HG02981 (cell line): ENCODE data around the gene PLPP3.
A peak's percentile ranks its signal among the peaks of the same experiment; 100 is the strongest.

Source experiments
- ATAC-seq: cut with Tn5 transposase; IDR thresholded peaks from one replicate; pipeline ENCODE4 v1.9.1; 2021; ENCODE audit warnings: mild to moderate bottlenecking, moderate library complexity; ENCODE audit not compliant: unreplicated experiment

The PLPP3 gene

DNA sequence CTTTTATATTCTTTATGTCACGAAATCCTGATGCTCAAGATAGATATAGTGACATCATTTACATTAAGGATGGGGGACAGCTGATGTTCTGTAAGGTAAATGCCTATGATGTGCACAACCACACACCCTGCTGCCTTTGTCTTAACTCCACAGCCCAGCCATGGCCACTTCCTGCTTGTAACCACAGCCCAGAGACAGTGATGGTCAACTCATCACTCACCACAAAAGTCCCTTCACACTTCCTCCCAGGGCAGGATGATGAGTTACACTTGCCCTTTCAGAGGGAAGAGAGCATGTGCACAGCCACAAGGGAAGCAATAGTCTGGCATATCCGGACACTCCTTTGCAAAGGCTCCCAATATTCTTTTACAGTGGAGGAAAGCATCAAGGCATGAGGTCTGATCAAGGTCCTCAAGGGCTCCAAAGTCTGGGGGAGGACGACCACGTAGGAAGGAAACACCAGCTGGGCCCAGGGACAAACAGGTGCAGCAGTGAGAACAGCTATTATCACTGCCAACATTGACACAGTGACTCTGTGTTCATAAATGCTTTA, 53.8 kb downstream of the PLPP3 start:
- peak; percentile 83 for ATAC-seq

DNA sequence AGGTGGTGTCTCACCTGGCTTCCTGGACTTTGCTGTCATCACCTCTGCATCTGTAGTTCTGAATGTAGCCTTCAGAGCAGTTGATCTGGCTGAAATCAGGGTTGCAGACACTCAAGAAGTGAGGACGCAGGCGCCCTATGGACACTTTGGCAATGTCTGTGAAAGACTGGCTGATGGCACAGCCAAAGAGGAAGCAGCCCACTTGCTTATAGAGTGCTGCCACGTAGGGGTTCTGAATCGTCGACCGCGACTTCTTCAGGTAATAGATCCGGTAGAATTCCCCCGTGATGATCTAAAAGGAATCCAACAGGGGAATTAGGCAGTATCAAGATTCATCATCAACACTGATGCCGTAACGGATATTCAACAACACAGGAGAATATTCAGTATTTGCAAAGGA, 55.1 kb downstream of the PLPP3 start:
- ATAC-seq, result no peak

DNA sequence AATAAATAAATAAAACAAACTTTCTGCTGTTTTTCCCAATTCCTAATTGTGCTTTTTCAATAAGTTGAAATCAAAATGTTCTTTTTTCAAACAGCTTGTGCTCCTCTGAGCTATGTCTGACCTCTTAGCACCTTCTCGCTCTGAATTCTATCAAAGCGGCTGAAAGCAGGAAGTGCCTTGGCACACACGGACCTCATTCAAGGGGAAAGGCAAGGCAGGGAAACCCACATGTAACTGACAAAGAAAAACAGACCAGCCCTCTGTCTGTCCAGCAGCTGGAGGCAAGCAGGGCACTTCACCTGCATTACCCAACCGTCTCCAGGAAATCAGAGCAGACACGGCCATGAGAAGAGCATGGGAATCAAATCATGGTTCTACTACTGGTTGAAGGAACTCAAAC, 56.7 kb downstream of the PLPP3 start:
- no peak for ATAC-seq

DNA sequence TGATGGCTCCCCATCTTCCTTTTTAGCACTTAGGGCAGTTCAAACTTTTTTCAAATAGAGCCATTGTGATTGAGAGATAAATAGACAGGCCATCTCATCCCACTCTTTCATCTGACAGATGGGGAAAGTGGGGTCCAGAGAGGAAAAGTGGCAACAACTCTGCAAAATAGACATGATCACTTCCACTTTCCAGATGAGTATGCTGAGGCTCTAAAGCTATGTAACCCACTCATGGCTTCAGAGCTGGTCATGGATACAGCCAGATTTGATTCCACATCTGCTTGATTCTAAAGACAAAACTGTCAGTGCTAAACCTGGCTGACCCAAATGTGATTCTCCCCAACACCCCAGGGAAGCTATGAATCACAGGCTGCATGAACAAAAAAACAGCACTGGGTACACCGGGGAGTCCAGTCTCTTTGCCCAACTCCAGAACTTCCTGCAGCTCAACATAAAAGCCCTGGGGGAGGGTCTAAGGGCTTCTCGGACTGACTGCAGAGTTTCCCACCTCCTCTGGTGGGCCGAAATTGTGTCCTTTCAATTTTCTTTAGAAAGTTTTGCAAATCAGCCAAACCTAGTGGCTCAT, 59.3 kb downstream of the PLPP3 start:
- no peak for ATAC-seq

DNA sequence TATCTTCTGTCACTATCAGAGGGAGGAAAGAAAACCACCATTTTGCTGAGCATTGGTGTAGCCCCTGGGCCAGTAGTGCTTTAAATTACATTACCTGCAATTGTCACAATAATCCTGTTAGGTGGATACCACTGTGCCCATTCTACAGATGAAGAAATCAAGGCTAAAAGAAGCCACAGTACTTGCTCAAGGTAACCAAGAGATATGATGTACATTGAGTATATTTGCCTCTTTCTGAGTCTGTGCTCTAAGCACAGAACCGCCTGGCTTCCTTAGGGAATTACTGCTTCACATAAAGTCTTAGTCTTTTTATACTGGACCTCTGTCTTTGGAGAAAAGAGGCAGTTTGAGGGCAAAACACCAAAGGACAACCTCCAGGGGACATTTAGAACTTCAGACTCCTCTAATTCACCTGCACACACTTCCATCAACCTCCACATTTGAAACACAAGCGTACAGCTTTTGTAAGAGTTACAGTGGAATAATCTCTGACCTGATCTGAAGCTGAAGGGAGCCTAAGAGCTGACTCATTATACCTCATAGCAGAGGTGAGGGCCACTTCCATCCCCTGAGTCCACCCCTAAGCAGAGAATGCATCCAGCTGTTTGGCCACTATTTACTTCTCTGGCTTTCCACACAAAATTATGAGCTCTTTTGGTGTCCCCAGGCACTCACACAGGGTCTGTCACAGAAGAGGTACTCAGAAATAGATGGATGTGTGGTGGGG, 61.8 kb downstream of the PLPP3 start:
- ATAC-seq, result no peak

DNA sequence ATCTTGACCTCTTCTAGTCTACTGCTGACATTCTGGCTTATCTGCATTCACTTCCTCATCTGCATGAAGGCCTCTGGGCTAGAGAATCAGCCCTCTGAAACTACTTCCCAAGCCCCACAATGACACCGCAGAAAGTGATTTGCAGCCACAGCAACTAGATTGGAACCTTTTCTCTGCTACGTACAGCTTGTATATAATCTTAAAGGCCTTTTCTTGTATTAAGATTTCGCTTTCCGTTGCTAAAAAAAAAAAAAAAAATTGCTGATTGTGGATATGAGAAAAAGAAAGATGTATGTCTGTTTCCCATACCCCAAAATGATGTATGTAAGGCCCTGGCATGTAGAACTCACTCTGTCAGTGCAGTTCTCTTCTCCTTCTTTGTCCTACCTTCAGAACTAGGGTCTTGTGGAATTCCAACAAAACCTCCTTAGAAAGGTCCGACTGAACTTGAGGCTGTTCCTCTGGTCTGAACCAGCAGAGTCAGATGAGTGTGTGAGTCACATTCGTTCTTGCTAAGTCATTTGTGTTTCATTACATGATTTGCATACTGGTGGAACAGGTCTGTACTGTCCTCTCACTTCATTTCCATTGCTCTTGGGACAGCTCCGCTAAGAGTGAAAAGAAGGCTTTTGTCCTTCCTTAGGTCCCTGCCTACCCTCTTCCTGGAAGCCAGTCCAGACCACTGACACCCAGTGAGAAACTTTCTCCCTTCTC, 62.7 kb downstream of the PLPP3 start:
- ATAC-seq, result peak; percentile 93

DNA sequence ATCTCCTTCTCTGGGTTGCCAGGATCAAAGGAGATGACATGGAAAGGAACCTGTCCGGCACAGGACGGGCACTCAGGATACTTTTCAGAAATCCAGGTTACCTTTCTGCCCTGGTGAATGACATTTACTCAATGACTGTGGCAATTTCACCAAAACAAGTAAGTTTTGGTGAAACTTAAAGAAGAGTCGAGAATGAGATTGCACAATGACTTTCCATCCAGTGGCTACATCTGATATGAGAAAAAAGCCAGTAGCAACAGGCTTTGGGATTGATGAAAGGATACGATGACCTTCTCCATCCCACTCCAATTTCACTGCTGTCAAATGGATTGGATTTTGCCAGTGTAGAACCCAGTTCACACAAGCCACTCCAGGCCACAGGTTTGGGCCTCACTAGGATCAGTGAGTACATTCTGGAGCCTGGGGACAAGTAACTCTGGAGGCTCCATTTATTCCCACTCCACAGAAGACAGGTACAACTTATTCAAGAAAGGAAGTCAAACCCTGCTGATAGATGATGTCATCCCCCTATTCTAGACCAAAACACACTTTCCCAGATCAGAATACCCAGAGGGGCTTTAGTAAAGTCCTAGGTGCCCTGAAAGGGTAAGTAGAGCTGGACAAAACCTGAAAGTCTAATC, 63.3 kb downstream of the PLPP3 start:
- no peak for ATAC-seq

DNA sequence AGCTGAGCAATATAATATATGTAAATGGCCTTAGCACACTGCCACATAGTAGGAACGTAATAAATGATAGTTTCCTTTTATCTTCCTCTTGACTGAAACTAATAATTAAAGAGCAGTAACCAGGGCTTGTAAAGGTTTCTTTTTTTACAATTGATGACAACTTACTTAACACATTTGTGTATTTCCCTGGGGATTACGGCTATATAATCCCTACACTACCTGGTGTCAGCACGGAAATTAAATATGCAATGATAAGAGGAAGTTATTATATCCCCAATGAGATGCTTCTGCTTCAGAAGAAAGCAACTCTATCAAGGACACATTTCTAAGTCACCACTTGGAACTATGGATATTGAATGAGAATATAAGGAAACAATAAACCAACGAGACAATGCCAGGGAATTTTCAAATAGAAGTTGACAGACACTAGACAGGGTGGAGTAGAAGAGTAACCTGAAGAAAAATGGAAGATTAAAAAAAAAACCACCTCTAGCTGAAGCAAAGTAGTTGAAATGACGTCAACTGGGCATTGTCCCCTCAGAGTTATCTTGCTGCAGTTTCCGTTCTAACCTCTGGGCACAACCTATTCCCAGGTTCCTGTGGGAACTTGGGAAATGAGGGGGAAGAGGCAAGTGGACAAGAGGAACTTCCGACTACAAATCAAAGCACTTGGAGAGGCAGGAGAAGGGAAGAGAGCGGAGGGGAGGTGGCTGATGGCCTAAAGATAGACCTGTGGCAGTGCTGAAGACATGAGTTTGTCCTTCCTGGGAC, 66.5 kb downstream of the PLPP3 start:
- no peak for ATAC-seq

DNA sequence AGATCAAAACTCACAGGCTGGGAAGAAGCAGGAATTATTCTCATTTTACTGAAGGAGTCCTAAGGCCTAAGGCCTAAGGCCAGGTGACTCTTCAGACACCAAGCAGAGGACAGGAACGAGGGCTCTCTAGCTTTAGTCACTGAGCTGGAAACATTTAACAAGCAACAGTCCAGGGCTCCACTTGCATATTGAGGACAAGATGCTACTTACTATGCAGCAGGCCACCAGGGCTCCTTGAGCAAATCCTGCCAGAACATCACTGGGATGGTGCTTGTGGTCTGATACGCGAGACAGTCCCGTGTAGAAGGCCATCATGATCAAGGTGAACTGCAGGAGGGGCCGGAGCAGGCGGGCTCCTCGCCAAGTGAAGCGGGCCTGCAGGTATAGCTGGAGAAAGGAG, 67.6 kb downstream of the PLPP3 start:
- ATAC-seq, result no peak

DNA sequence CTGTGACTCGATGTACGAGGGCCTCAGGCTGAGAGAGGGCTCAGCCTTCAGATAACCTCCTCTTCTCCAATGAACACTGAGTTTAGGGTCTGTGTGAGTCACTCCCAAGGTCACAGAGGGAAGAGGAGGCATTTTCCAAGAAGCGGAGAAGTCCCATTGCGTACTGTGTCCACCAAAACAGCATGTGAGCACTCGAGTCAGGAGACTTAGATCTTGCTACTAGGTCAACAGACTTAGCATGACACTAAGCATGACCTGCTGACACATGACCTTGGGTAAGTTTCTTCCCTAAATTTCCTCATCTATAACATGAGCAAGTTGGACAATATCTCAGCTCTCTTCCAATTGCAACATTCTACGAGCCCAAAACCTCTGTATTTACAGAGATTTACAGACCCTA, 68.0 kb downstream of the PLPP3 start:
- ATAC-seq, result no peak

DNA sequence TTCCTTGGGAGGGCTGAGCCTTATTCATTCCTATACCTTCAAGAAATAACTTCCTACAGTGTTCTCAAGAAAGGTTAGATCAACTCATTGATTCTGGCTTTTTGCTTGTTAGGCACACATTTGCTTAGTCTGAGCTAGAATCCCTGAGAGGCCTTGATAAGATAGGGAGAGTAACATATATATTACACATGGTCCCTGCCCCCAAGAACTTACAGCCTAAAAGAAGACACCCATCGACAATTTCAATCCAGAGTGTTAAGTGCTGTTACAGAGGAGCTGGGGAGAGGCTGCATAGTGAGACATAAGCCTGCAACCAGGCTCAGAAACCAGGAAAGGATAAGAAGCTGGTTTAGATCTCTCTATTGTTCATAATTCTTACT, 68.7 kb downstream of the PLPP3 start:
- ATAC-seq, result no peak

DNA sequence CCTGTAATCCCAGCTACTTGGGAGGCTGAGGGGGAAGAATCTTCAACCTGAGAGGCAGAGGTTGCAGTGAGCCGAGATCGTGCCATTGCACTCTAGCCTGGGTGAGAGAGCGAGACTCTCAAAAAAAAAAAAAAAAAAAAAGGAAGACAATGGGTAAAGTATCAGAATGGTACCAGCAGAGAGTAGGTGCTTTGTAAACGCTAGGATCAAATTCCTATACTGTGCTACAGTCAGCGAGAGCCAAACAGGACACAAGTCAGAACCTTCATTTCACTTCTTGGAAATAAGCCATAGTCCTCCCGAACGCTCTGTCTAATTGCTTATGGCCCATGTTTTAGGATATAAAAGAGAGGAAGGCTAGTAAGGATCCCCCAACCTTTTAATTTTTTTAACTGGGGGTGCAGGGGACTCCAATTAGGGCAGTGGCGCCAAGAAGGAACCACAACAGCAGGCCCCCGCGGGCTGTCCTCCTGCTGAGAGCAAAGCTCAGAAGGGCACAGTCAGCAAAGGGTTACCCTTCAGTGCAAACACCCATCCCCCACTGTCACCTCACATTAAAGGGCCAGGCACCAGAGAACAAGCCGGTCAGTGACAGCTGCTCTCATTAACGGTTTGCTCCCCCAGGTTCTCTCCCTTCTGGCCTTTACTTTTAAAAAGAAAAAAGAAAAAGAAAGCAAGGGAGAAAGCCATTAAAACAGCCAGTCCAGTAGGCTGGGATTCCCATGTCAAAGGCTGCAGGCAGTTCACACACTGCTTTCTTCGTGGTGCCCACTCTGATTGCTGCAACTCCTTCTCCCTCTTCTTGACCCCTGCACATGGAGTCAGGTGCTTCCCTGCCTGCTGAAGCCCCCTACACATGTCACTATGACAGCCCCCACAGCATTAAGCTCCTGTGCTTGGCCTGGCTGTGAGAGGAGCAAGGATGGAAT, 69.4 kb downstream of the PLPP3 start:
- ATAC-seq, result no peak

DNA sequence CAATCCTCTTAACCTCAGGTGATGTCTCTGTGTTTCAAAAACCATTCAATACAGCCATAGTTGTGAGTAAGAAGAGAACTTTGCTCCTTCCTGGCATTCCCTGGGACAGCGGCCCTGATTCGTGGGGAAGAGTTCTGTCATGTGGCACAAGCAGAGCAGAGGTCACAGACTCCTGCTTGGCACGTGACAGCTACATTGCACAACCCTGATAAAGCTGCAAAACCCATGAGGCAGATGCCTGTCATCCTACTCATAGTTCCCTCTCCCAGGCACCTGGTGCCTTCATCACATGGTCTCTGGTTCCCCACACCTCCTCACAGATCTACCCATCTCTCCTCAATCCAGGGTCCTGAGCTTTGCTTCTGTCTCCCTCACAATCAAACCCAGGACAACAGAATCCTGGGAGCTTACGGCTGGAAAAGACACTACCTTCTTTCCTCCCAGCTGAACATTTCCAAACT, 70.8 kb downstream of the PLPP3 start:
- ATAC-seq, result no peak

DNA sequence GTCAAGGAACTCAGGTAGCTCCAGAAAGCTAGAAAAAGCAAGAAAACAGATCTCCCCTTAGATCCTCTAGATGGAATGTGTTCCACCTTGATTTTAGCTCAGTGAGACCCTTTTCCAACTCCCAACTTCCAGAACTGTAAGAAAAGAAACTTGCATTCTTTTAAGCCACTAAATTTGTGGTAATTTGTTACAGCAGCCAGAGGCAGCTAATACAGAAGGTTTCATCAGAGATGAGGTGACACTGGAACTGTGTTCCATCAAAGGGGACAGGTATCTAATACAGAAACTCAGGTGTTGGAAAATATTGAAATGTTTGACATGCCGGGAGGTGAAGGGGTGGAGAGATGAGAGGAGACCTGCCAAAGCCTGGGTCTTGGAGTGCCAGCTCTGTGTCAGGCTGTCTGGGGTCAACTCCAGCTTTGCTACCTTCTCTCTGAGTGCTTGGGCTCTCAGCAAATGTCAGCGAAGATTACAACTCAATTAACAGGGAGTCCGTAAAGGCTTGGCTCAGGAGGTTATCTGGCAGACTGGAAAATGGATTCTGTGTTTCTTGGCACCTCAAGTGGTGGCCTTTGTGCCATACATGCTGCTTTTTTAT, 71.3 kb downstream of the PLPP3 start:
- no peak for ATAC-seq

DNA sequence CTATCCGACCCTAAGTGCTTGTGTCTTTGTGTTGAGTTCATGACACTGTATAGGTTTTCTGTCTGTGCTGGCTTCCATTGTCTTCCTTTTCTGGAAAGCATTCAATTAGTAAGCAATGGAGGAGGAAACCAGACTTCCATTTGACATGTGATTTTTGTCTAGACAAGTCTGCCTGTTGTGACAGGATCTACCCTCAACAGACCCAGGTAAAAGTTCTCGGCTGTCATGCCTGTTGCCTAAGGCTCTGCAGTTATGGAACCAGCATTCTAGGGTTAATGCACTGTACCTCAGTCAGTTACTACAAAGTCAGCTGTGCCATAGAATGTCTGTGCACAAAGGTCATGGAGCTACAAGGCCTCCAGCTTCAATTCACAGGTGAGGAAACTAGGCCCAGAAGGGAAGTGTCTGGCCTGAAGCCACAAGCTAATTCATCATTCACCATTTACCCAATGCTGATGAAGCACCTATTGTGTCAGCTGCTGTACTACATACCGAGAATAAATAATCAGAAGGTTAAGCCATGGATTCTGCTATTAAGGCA, 72.3 kb downstream of the PLPP3 start:
- no peak for ATAC-seq

DNA sequence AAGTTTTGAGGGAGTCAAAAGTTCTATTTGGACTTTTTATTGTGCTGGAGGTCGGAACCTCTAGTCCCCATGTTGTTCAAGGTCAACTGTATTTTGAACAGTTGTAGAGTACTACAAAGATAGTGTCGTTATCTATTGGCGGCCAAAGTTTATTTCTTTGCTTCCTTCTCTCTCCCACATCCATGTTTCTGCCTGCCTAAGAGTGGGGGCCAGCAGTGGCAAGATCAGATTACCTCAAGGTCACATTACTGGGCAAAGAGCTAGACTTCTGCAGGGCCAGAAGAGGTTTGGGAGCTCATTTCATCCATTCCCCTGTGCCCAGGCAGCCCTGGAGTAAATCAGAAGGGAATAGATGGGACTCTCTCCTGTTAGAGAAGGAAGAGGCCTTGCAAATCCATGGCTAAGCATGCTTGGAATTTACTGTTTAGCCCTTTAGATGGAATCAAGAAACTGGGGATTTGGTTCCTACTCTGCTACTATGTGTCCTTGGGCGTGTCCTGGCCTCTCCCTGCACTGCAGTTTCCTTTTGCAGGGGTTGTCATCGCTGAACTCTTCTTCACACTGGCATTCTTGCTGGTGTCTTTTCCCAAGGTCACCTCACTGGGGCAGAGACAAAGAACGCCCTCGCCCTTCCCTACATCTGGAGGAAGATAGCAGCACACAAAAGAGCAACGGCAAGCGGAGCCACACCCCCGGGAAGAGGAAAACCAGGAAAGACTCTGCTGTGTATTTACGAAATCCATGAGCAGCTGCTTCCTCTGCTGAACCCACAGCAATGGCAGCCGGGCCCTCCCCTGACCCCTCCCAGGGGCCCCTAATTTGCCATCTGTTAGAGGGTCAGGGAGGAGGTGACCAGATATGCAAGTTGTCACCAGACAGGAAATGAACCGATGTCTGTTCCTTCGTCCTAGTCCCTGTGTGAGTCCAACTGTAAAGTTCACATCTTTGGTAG, 73.3 kb downstream of the PLPP3 start:
- ATAC-seq, result no peak

DNA sequence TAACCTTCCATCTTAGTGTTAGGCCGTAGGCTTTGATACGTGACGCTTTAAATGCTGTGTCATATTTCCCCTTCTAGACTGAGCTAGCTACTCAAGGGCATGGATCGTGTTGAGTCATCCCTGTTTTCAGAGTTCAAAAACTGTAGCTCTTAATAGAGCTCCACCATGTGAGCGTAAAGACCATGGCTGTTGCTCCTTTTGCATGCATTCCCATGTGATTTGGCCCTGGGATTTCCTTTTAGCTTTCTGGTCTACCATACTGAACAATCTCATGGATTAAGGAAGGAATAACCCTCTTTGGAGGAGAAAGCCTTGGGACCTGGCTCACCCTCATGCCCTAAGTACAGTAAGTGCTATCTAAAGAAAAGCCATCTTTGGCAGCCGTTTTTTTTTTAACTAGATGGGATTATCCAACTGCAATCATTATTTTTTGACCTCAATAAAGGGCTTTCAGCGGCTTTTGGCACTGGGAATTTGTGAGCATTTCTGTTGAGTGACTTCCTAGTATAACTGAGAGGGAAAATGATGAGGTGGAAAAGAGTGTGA, 76.6 kb downstream of the PLPP3 start:
- no peak for ATAC-seq

DNA sequence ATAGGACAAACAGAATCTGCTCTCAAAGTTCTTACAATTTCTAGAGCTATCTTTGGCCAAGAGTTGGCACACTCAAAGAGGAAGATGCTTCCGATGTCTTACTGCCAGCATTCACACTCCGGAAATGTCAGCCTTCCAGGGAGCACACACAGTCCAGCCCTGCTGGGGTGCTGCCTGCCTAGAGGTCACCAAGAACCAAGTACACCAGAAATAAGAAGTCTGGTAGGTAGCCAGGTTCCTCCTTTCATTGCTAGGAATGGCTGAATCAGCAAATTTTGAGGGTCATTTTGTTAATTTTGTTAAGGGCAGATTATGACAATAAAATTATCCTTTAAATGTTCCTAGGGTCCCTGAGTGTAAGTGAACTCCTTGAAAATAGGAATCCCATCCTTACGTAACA, 77.5 kb downstream of the PLPP3 start:
- no peak for ATAC-seq
